HCT116 (cell line): Measurements from ENCODE around the gene DLG2. TPM values are rescaled to one million over a fixed set of nuclear protein-coding genes. Genes with fewer than 3 reads are reported as not detected.
A peak's percentile ranks its signal among the peaks of the same experiment; 100 is the strongest.

Source experiments
- ATAC-seq: fragments of 200-7000 bp; cut with Tn5 transposase; 2 replicates; pipeline ENCODE4 v1.9.1; 2020; ENCODE audit warnings: mild to moderate bottlenecking, moderate library complexity
- BruUV-seq: library from RNA; stranded (reverse); fragments of 400-500 nt; replicated peaks from 2 replicates; lab custom pipeline; 2021; lab: Mats Ljungman, UMichigan
- CTCF ChIA-PET: fragments of 300-600 bp; sonication (Branson Sonifier 250); formaldehyde crosslinking; loops from one replicate; lab custom pipeline; 2021; ENCODE audit warnings: antibody characterized with exemption; lab: Charles Lee
- POLR2A ChIA-PET: fragments of 300-600, 350-600 bp; sonication (Branson Sonifier 250); formaldehyde crosslinking; loops from one replicate; lab custom pipeline; 2021; ENCODE audit warnings: antibody characterized with exemption; lab: Charles Lee
- RAD21 ChIA-PET, 2 experiments: fragments of 300-600 bp; sonication (Branson Sonifier 250); formaldehyde crosslinking; loops; one replicate each; lab custom pipeline; 2023; ENCODE audit warnings: low total read pairs in 2 of 2; ENCODE audit not compliant: uncharacterized antibody in 2 of 2, unreplicated experiment in 2 of 2, low non-redundant PET in 1 of 2; lab: Charles Lee
- DNase-seq: peaks from one replicate; pipeline ENCODE4 v3.0.0-alpha.2; 2010; ENCODE audit warnings: low read depth, low spot score
- H2AFZ ChIP-seq: fragments of 200-600 bp; shearing (Covaris generic), sonication (generic); 2 replicates; pipeline ENCODE4 v1.6.1; 2017; ENCODE audit warnings: low read depth, mixed run types, mixed read lengths, antibody characterized with exemption, low read length; ENCODE audit not compliant: poor library complexity, severe bottlenecking
- H3K27ac ChIP-seq: 2 replicates; pipeline ENCODE4 v1.5.1; 2012; ENCODE audit warnings: low read depth, low read length
- H3K27me3 ChIP-seq: fragments of 200-600 bp; sonication (generic); 2 replicates; pipeline ENCODE4 v1.6.1; 2016; ENCODE audit warnings: mixed run types, low read length, mixed read lengths; ENCODE audit not compliant: insufficient read depth
- H3K36me3 ChIP-seq, 2 experiments: fragments of 200-500 bp in 1 of 2; fragments of 200-600 bp in 1 of 2; sonication (Bioruptor generic) in 1 of 2; sonication (generic) in 1 of 2; 2 replicates each; pipeline versions ENCODE4 v1.5.1 to v1.6.1; 2014 to 2016; ENCODE audit warnings: low read length in 2 of 2, inconsistent platforms in 1 of 2, mixed read lengths in 1 of 2, mixed run types in 1 of 2; ENCODE audit not compliant: insufficient read depth in 2 of 2, control insufficient read depth in 1 of 2
- H3K4me1 ChIP-seq, 2 experiments: fragments of 200-600 bp in 1 of 2; sonication (generic) in 1 of 2; 2 replicates each; pipeline versions ENCODE4 v1.5.1 to v1.6.1; 2012 to 2017; ENCODE audit warnings: low read length in 2 of 2, inconsistent platforms in 1 of 2, mild to moderate bottlenecking in 1 of 2, mixed read lengths in 1 of 2, mixed run types in 1 of 2, moderate library complexity in 1 of 2; ENCODE audit not compliant: insufficient read depth in 2 of 2, control insufficient read depth in 1 of 2
- H3K4me2 ChIP-seq: fragments of 200-600 bp; sonication (generic); 2 replicates; pipeline ENCODE4 v1.6.1; 2017; ENCODE audit warnings: mixed run types, low read length, mixed read lengths
- H3K4me3 ChIP-seq, 2 experiments: fragments of 200-600 bp in 1 of 2; sonication (generic) in 1 of 2; replicated peaks in 1 of 2; 2 replicates each; pipeline ENCODE4 v1.5.1; 2011 to 2016; ENCODE audit warnings: low read length in 2 of 2, control low read depth in 1 of 2, low read depth in 1 of 2, mild to moderate bottlenecking in 1 of 2, mixed read lengths in 1 of 2, mixed run types in 1 of 2
- H3K79me2 ChIP-seq: fragments of 200-600 bp; sonication (generic); 2 replicates; pipeline ENCODE4 v1.6.1; 2017; ENCODE audit warnings: mild to moderate bottlenecking, mixed run types, low read length, moderate library complexity, mixed read lengths; ENCODE audit not compliant: insufficient read depth
- H3K9ac ChIP-seq: fragments of 200-600 bp; sonication (generic); 2 replicates; pipeline ENCODE4 v1.6.1; 2016; ENCODE audit warnings: low read length, mixed read lengths
- H3K9me2 ChIP-seq: fragments of 200-600 bp; sonication (generic), shearing (Covaris generic); 2 replicates; pipeline ENCODE4 v1.6.1; 2017; ENCODE audit warnings: mixed run types, mild to moderate bottlenecking, moderate library complexity; ENCODE audit not compliant: insufficient read depth
- H3K9me3 ChIP-seq, 2 experiments: fragments of 200-500 bp in 1 of 2; fragments of 200-600 bp in 1 of 2; sonication (Bioruptor generic) in 1 of 2; sonication (generic) in 1 of 2; 2 replicates each; pipeline ENCODE4 v1.6.1; 2014 to 2017; ENCODE audit warnings: low read length in 2 of 2, mixed read lengths in 2 of 2, inconsistent platforms in 1 of 2, low read depth in 1 of 2, mild to moderate bottlenecking in 1 of 2, mixed run types in 1 of 2, moderate library complexity in 1 of 2; ENCODE audit not compliant: control insufficient read depth in 1 of 2, insufficient read depth in 1 of 2
- H4K20me1 ChIP-seq: fragments of 200-600 bp; sonication (generic), shearing (Covaris generic); 2 replicates; pipeline ENCODE4 v1.6.1; 2017; ENCODE audit warnings: mixed run types, mild to moderate bottlenecking, moderate library complexity; ENCODE audit not compliant: insufficient read depth
- ATF3 ChIP-seq: IDR thresholded peaks from 2 replicates; pipeline ENCODE4 v1.6.1; 2012
- CBX3 ChIP-seq: IDR thresholded peaks from 2 replicates; pipeline ENCODE4 v1.6.1; 2012; ENCODE audit warnings: low read depth
- CEBPB ChIP-seq: IDR thresholded peaks from 2 replicates; pipeline ENCODE4 v1.6.1; 2012; ENCODE audit warnings: low read depth
- EGR1 ChIP-seq: IDR thresholded peaks from 2 replicates; pipeline ENCODE4 v1.6.1; 2012; ENCODE audit warnings: low read depth
- ELF1 ChIP-seq: IDR thresholded peaks from 2 replicates; pipeline ENCODE4 v1.6.1; 2012; ENCODE audit warnings: low read depth, borderline replicate concordance
- EZH2phosphoT487 ChIP-seq: fragments of 200-600 bp; IDR thresholded peaks from 2 replicates; pipeline ENCODE4 v1.6.1; 2018; ENCODE audit warnings: antibody characterized with exemption, borderline replicate concordance
- FOSL1 ChIP-seq: IDR thresholded peaks from 2 replicates; pipeline ENCODE4 v1.6.1; 2012; ENCODE audit warnings: low read depth
- POLR2A ChIP-seq: IDR thresholded peaks from 2 replicates; pipeline ENCODE4 v1.7.0; 2011; ENCODE audit warnings: borderline replicate concordance; ENCODE audit not compliant: insufficient read depth, insufficient read length; ENCODE audit errors: extremely low read depth
- POLR2AphosphoS5 ChIP-seq: IDR thresholded peaks from 2 replicates; pipeline ENCODE4 v1.6.1; 2011; ENCODE audit warnings: mild to moderate bottlenecking, low read depth, low read length, moderate library complexity
- RAD21 ChIP-seq: IDR thresholded peaks from 2 replicates; pipeline ENCODE4 v1.6.1; 2012; ENCODE audit warnings: low read depth, mild to moderate bottlenecking
- SIN3A ChIP-seq: IDR thresholded peaks from 2 replicates; pipeline ENCODE4 v1.6.1; 2012; ENCODE audit warnings: low read depth
- SP1 ChIP-seq: IDR thresholded peaks from 2 replicates; pipeline ENCODE4 v1.6.1; 2012; ENCODE audit warnings: low read depth
- SRF ChIP-seq: IDR thresholded peaks from 2 replicates; pipeline ENCODE4 v1.6.1; 2012; ENCODE audit warnings: low read depth
- TCF7L2 ChIP-seq: IDR thresholded peaks from 2 replicates; pipeline ENCODE4 v1.7.0; 2011; ENCODE audit warnings: borderline replicate concordance, inconsistent platforms; ENCODE audit not compliant: insufficient read depth, insufficient read length; ENCODE audit errors: extremely low read depth
- YY1 ChIP-seq: IDR thresholded peaks from 2 replicates; pipeline ENCODE4 v1.6.1; 2011; ENCODE audit warnings: low read length, low read depth, moderate library complexity, mild to moderate bottlenecking; ENCODE audit not compliant: insufficient replicate concordance; ENCODE audit errors: extremely low read depth
- ZNF274 ChIP-seq: fragments of 200-500 bp; sonication (Bioruptor generic); IDR thresholded peaks from 2 replicates; pipeline ENCODE4 v1.6.1; 2014; ENCODE audit warnings: mild to moderate bottlenecking, low read depth, low read length, inconsistent platforms
- intact Hi-C: fragments of 100-400 bp; cut with micrococcal nuclease; formaldehyde crosslinking; loops from 2 replicates; pipeline ENCODE4 v1.10.0; 2022
- total RNA-seq: library from RNA; stranded (reverse); gene quantifications from one replicate; pipeline ENCODE4 v1.2.1, GENCODE V29; 2021; ENCODE audit not compliant: unreplicated experiment

Gene DLG2
- total RNA-seq, 1 experiment from 2014 or later, result 2.4 TPM

DNA sequence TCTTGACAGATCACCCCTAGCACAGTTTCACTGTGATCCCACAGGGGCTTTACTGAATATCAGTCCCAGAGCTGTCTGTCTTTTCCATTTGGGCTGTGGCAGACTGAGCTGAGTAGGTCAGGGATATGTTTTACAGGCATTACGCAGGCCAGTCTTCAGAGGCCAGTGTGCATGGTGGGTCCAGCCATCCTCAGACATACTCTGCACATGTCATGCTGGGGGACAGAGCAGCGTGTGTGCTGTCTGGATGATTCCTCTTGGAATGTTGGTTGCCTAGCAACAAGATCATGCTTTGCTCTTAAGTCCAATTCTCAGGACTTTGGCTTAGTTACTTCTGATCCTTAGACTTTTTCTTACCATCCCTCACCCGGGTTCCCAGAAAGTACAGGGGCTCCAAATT, 736.5 kb downstream of the DLG2 start:
- H3K9ac ChIP-seq, result no peak overlapping the region
- POLR2A ChIA-PET, result no interaction called here
- H2AFZ ChIP-seq, result no peak overlapping the region
- H3K36me3 ChIP-seq, result no peaks in the 10 kb centered on the region
- no peaks in the 10 kb centered on the region for H3K9me3 ChIP-seq
- no peaks in the 10 kb centered on the region for H3K4me1 ChIP-seq
- no TSS peak for BruUV-seq
- intact Hi-C loops, result no loop called here
- no peaks in the 10 kb centered on the region for H3K27me3 ChIP-seq
- ATAC-seq, result no peak
- DNase-seq, result no peak
- no peak overlapping the region for H3K4me3 ChIP-seq
- no peak overlapping the region for H3K4me2 ChIP-seq
- H3K79me2 ChIP-seq, result no peaks in the 10 kb centered on the region
- H3K27ac ChIP-seq, result no peak overlapping the region
- RAD21 ChIA-PET, result no interaction called here
- no peaks in the 10 kb centered on the region for H4K20me1 ChIP-seq
- CTCF ChIA-PET, result no interaction called here
- H3K9me2 ChIP-seq, result no peaks in the 10 kb centered on the region
- TF ChIP-seq EGR1 (no peak), SIN3A (no peak), POLR2AphosphoS5 (no peak), CEBPB (no peak), EZH2phosphoT487 (no peak), SRF (no peak), RAD21 (no peak), YY1 (no peak), FOSL1 (no peak), CBX3 (no peak), ZNF274 (no peak)

GRCh38 chr11:84889556-84889955, 737.6 kb downstream of the DLG2 start:
- Histone ChIP-seq H3K4me2 (no peak overlapping the region), H3K9ac (no peak overlapping the region), H3K9me2 (no peaks in the 10 kb centered on the region), H3K79me2 (no peaks in the 10 kb centered on the region), H3K27me3 (no peaks in the 10 kb centered on the region), H3K4me3 (no peak overlapping the region), H2AFZ (no peak overlapping the region), H3K36me3 (no peaks in the 10 kb centered on the region), H3K4me1 (no peaks in the 10 kb centered on the region), H3K9me3 (no peaks in the 10 kb centered on the region), H3K27ac (no peak overlapping the region), H4K20me1 (no peaks in the 10 kb centered on the region)
- TF ChIP-seq POLR2A (no peak), CEBPB (0 out of 2 replicates have a peak, but pooled peaks have one; percentile 8), TCF7L2 (no peak), SIN3A (no peak), ELF1 (no peak), SP1 (no peak), RAD21 (no peak), ATF3 (no peak)
- CTCF ChIA-PET, result no interaction called here
- intact Hi-C loops, result no loop called here
- no TSS peak for BruUV-seq
- no peak for DNase-seq
- no peak for ATAC-seq
- RAD21 ChIA-PET, result no interaction called here
- POLR2A ChIA-PET, result no interaction called here
